Measurements from ENCODE around the gene CHPF2. TPM values are rescaled to one million over a fixed set of nuclear protein-coding genes. Genes with fewer than 3 reads are reported as not detected.

CHPF2 gene
- total RNA-seq, 1 donor from 2014 or later, result 38.1 TPM

DNA sequence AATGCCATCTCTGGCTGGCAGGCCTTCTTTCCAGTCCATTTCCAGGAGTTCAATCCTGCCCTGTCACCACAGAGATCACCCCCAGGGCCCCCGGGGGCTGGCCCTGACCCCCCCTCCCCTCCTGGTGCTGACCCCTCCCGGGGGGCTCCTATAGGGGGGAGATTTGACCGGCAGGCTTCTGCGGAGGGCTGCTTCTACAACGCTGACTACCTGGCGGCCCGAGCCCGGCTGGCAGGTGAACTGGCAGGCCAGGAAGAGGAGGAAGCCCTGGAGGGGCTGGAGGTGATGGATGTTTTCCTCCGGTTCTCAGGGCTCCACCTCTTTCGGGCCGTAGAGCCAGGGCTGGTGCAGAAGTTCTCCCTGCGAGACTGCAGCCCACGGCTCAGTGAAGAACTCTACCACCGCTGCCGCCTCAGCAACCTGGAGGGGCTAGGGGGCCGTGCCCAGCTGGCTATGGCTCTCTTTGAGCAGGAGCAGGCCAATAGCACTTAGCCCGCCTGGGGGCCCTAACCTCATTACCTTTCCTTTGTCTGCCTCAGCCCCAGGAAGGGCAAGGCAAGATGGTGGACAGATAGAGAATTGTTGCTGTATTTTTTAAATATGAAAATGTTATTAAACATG lies 6.0 kb downstream of the CHPF2 start:
- TF ChIP-seq CTCF (IDR thresholded peaks at IDR 0.05; ENCODE audit: partially characterized antibody, unreplicated experiment), result no peak
- Mint-ChIP-seq H3K4me3 (ENCODE audit: unreplicated experiment) (no peak overlapping the region), H3K27ac (ENCODE audit: unreplicated experiment) (no peak overlapping the region), H3K36me3 (ENCODE audit: unreplicated experiment) (no peaks in the 10 kb centered on the region), H3K4me1 (ENCODE audit: low read depth, unreplicated experiment) (peaks cover 8% of the 10 kb centered on the region), H3K27me3 (ENCODE audit: unreplicated experiment) (no peaks in the 10 kb centered on the region), H3K9me3 (ENCODE audit: unreplicated experiment) (peaks cover 7% of the 10 kb centered on the region)
- no peak for DNase-seq

GRCh38 chr7:151238924-151239836 lies 6.9 kb downstream of the CHPF2 start:
- H3K4me3 Mint-ChIP-seq (ENCODE audit: unreplicated experiment), result no peak overlapping the region

GRCh38 chr7:151239837-151240459 lies 7.7 kb downstream of the CHPF2 start:
- Mint-ChIP-seq H3K36me3 (ENCODE audit: unreplicated experiment) (no peaks in the 10 kb centered on the region), H3K4me3 (ENCODE audit: unreplicated experiment) (no peak overlapping the region), H3K27ac (ENCODE audit: unreplicated experiment) (no peak overlapping the region), H3K4me1 (ENCODE audit: low read depth, unreplicated experiment) (peaks cover 14% of the 10 kb centered on the region), H3K27me3 (ENCODE audit: unreplicated experiment) (peaks cover 4% of the 10 kb centered on the region), H3K9me3 (ENCODE audit: unreplicated experiment) (peaks cover 4% of the 10 kb centered on the region)
- TF ChIP-seq CTCF (IDR thresholded peaks at IDR 0.05; ENCODE audit: partially characterized antibody, unreplicated experiment), result no peak
- no peak for DNase-seq

More at GRCh38 chr7:151238924-151239836, 6.9 kb downstream of the CHPF2 start:
- no peaks in the 10 kb centered on the region for H3K27me3 Mint-ChIP-seq (ENCODE audit: unreplicated experiment)
- H3K36me3 Mint-ChIP-seq (ENCODE audit: unreplicated experiment), result no peaks in the 10 kb centered on the region
- peaks cover 4% of the 10 kb centered on the region for H3K9me3 Mint-ChIP-seq (ENCODE audit: unreplicated experiment)
- no peak for TF ChIP-seq CTCF (IDR thresholded peaks at IDR 0.05; ENCODE audit: partially characterized antibody, unreplicated experiment)
- peaks cover 11% of the 10 kb centered on the region for H3K4me1 Mint-ChIP-seq (ENCODE audit: low read depth, unreplicated experiment)
- no peak overlapping the region for H3K27ac Mint-ChIP-seq (ENCODE audit: unreplicated experiment)
- no peak for DNase-seq

GRCh38 chr7:151240536-151240935 lies 8.3 kb downstream of the CHPF2 start:
- no peaks in the 10 kb centered on the region for H3K36me3 Mint-ChIP-seq (ENCODE audit: unreplicated experiment)
- H3K9me3 Mint-ChIP-seq (ENCODE audit: unreplicated experiment), result peaks cover 4% of the 10 kb centered on the region
- peaks cover 7% of the 10 kb centered on the region for H3K27me3 Mint-ChIP-seq (ENCODE audit: unreplicated experiment)
- TF ChIP-seq CTCF (IDR thresholded peaks at IDR 0.05; ENCODE audit: partially characterized antibody, unreplicated experiment), result no peak
- DNase-seq, result no peak
- no peak overlapping the region for H3K4me3 Mint-ChIP-seq (ENCODE audit: unreplicated experiment)
- no peak overlapping the region for H3K27ac Mint-ChIP-seq (ENCODE audit: unreplicated experiment)
- peaks cover 14% of the 10 kb centered on the region for H3K4me1 Mint-ChIP-seq (ENCODE audit: low read depth, unreplicated experiment)

All from glutamatergic neuron (in vitro differentiated cells).